Osteocyte (in vitro differentiated cells): ENCODE measurements around the gene CALHM3. TPM values are rescaled to one million over a fixed set of nuclear protein-coding genes. Genes with fewer than 3 reads are reported as not detected.

ENCODE experiments used
- DNase-seq: peaks from one replicate; pipeline ENCODE4 v3.0.0; 2021; ENCODE audit warnings: mixed read lengths; ENCODE audit not compliant: unreplicated experiment; ENCODE audit errors: extremely low spot score
- H3K27ac Mint-ChIP-seq: one replicate; pipeline ENCODE4 v1.8.0; 2021; ENCODE audit warnings: mild to moderate bottlenecking, mixed read lengths; ENCODE audit not compliant: unreplicated experiment
- H3K27me3 Mint-ChIP-seq: one replicate; pipeline ENCODE4 v1.8.0; 2021; ENCODE audit warnings: mixed read lengths; ENCODE audit not compliant: unreplicated experiment
- H3K36me3 Mint-ChIP-seq: one replicate; pipeline ENCODE4 v1.8.0; 2021; ENCODE audit warnings: mixed read lengths; ENCODE audit not compliant: unreplicated experiment
- H3K4me1 Mint-ChIP-seq: one replicate; pipeline ENCODE4 v1.8.0; 2021; ENCODE audit warnings: mixed read lengths; ENCODE audit not compliant: unreplicated experiment
- H3K4me3 Mint-ChIP-seq: one replicate; pipeline ENCODE4 v1.8.0; 2021; ENCODE audit warnings: mild to moderate bottlenecking, moderate library complexity, mixed read lengths; ENCODE audit not compliant: unreplicated experiment
- H3K9me3 Mint-ChIP-seq: one replicate; pipeline ENCODE4 v1.8.0; 2021; ENCODE audit warnings: mixed read lengths; ENCODE audit not compliant: unreplicated experiment
- CTCF ChIP-seq: fragments of 200-600 bp; sonication (generic); IDR thresholded peaks from 2 replicates; pipeline ENCODE4 v1.5.0; 2021; ENCODE audit warnings: antibody characterized with exemption, mild to moderate bottlenecking, moderate library complexity
- total RNA-seq: library from RNA; stranded (reverse); gene quantifications from 2 replicates; pipeline ENCODE4 v1.2.1, GENCODE V29; 2021

CALHM3 gene
- total RNA-seq, 1 donor from 2014 or later = not detected

DNA sequence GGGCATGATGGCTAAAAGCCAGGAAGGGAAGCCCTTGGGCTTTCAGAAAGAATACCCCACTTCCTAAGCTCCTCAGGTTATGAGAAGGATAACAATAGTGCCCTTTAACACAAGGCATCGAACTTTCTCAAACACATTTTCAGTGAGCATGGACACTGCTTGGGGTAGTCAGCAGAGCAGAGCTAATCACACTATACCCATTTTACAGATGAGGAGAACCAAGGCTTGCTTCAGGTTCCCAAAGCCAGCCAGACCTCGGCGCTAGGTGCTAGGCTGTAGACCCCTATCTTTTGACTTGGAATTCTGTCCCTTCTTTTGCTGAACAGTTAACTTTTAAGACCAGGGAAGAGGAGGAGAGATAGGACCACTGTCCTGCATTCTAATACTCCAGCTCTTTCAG is 16.3 kb upstream of the CALHM3 start:
- Mint-ChIP-seq H3K36me3 (no peaks in the 10 kb centered on the region), H3K9me3 (no peaks in the 10 kb centered on the region), H3K4me1 (peaks cover 29% of the 10 kb centered on the region), H3K4me3 (no peak overlapping the region), H3K27ac (no peak overlapping the region), H3K27me3 (peaks cover 32% of the 10 kb centered on the region)
- no peak for TF ChIP-seq CTCF
- DNase-seq = no peak

DNA sequence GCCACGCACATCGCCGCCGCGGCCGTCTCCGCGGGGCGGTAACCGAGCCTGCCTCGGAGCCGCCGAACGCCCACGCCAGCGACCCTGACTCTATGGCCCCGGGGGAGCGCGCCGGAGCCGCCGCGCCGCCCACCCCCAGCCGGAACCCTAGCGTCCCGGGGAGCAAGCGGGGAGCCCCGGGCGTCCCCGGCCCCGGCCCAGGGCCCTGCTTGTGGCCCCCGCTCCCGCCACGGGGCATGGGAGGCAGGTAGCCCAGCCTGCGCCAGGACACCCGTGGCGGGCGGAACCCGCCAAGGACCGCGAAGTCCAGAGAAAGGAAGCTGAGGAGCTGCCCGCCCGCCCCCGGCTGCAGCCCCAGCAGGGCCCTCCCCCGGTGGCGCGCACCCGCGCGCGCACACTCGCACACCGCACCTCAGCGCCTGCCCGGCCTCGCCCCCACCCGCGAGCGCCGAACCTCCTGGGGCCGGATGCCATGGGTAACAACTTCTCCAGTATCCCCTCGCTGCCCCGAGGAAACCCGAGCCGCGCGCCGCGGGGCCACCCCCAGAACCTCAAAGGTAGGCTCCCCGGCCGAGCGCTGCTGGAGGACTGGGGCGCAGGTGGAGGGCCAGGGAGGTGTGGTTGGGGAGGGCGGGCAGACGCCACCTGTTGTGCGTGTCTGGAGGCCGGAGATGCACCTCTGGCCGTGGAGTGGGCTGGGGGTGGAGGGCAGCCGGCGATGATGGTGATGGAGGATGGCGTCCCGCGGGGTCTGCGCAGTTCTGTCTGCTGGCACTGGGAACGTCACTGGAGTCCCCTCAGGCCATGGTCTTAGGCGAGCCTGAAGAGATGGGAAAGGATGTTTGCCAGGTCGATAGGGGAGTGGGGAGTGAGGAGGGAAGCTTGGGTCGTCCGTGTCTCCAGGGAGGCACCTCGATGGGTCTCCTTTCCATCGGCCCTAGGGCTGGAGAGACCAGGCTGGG is 15.2 kb upstream of the CALHM3 start:
- Mint-ChIP-seq H3K36me3 (no peaks in the 10 kb centered on the region), H3K4me3 (peak overlapping the region; percentile 71), H3K9me3 (no peaks in the 10 kb centered on the region), H3K4me1 (peaks cover 31% of the 10 kb centered on the region), H3K27me3 (peaks cover 21% of the 10 kb centered on the region), H3K27ac (no peak overlapping the region)
- no peak for DNase-seq
- no peak for TF ChIP-seq CTCF

DNA sequence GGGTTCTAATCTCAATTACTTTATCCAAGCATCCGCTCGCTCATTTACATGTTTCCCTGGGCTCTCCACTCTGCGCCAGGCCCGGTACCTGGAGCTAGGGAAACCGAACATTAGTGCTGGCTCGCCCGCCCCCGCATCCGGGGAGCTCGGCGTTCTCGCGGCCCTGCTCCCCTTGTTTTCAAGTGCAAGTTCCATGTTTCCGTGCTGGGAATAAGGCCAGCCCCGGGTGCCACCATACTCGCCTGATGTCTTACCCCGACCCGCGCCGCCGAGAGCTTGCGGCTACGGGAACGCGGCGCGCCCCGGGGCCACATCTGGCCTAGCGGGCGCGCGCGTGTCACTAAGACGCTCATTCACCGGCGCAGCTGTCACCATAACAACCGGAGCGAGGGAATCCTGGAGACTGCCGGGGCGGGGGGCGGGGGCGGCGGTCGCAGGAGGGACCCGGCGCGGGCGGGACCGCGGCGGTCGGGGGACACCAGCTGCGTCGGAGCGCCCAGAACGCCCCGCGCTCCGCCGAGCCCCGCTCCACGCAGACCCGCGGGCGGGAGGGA is 14.4 kb upstream of the CALHM3 start, which contains the start of gene NEURL1:
TSS of gene NEURL1 (plus strand) at position 344 of the 554 bp plus-strand sequence. CDS start 683 bp downstream, outside the sequence.
- Mint-ChIP-seq H3K27ac (peak within 1 kb of the TSS; percentile 90), H3K9me3 (no peaks in the 10 kb centered on the region), H3K27me3 (peaks cover 21% of the 10 kb centered on the region), H3K4me1 (peaks cover 31% of the 10 kb centered on the region), H3K36me3 (no peaks in the 10 kb centered on the region), H3K4me3 (peak within 1 kb of the TSS; percentile 75)
- DNase-seq = no peak
- TF ChIP-seq CTCF = no peak

GRCh38 chr10:103492655-103493261 is 13.7 kb upstream of the CALHM3 start:
- TF ChIP-seq CTCF = no peak
- no peak for DNase-seq
- peaks cover 20% of the 10 kb centered on the region for H3K27me3 Mint-ChIP-seq
- H3K27ac Mint-ChIP-seq = peak overlapping the region; percentile 90
- peak overlapping the region; percentile 75 for H3K4me3 Mint-ChIP-seq
- H3K9me3 Mint-ChIP-seq = no peaks in the 10 kb centered on the region
- no peaks in the 10 kb centered on the region for H3K36me3 Mint-ChIP-seq
- H3K4me1 Mint-ChIP-seq = peaks cover 31% of the 10 kb centered on the region
